ENCODE measurements around the gene S100A1.
"Not testable (repeated sequence)": the region's sequence is repeated elsewhere in the genome, so short reads cannot be mapped to it uniquely, and the experiment has no call there.

Gene S100A1

DNA sequence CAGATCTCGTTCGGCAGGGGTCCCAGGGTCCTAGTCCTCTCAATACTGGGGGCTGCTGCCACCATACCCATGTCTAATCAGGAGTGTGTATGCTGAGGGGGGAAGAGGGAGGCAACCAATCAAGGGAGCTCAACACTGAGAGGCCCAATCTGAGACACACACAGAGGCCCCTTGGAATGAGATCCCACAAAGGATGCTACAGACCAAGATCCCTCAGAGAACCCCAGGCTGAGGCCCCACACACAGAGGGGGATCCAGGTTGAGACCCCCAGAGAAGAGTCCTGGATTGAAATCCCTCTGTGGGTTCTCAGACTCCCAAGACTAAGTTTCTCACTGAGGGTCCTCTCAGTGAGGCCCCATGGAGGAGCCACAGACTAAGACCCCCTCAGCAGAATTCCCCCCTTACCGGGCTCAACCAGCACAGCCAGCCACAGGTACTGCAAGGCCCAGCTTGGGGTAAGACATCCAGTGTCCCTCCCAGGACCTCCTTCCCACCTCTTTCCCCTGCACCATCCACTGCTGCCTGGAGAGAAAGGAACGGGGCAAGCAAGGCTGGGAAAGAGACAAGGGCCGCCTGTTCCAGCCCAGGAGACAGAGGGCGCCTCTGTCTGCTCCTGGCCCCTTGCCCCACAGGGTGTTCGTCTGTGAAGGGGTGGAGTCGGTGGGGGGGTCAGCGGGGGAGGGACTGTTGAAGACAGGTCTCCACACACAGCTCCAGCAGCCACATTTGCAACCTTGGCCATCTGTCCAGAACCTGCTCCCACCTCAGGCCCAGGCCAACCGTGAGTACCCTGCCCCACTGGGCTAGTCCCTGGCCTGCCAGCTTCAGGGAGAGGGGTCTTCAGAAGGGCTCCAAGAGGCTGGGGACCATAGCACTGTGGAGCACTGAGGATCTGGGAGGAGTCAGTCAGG lies at the start of gene S100A1:
Gene S100A1 (plus strand): TSS at position 720 of the 912 bp plus-strand sequence. CDS start 2,088 bp downstream, outside the sequence.
- DNase-seq (ENCODE audit: low read depth) = no peak

GRCh38 chr1:153578490-153578889 lies 49.7 kb upstream of the S100A1 start:
- no peak for DNase-seq (ENCODE audit: low read depth)

DNA sequence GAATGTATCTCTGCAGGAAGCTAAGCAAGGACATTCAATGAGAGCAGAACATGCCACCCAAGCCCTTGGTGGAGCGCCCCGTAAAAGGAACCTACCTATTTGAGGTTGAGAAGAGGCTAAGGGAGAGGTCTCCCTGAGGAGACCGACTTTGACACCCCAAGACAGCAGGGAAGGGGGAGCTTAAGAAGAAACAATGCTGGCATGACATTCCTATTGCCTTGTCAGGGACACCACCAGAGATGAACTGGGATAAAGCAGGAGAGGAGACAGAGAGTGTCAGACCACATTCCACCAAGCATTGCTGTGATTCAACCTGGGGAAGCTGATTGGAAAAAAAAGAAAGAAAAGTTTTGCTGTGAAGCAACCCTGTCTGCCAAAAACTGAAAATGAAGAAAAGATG lies 49.3 kb upstream of the S100A1 start:
- no peak for DNase-seq (ENCODE audit: low read depth)

GRCh38 chr1:153582836-153583235 lies 45.4 kb upstream of the S100A1 start:
- DNase-seq (ENCODE audit: low read depth) = not testable (repeated sequence)

DNA sequence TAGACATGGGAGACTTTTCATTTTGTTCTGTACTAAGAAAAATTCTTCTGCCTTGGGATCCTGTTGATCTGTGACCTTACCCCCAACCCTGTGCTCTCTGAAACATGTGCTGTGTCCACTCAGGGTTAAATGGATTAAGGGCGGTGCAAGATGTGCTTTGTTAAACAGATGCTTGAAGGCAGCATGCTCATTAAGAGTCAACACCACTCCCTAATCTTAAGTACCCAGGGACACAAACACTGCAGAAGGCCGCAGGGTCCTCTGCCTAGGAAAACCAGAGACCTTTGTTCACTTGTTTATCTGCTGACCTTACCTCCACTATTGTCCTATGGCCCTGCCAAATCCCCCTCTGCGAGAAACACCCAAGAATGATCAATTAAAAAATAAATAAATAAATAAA lies 44.7 kb upstream of the S100A1 start:
- DNase-seq (ENCODE audit: low read depth) = not testable (repeated sequence)

DNA sequence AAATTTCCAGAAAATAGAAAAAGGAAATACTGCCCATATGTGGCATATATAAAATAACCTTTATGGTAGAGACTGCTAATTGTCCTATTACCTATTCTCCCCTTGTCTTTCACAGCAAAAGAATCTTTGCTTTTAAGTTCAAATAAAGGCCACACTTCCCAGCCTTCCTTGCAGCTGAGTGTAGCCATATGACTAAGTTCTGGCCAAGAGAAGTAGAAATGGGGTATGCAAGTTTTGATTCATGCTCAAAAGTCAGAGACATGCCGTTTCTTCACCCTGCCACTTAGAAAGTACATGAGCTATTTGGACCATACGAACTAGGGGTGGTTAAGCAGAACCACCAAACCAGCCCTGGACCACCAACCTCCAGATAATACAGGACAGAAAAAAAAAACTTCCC lies 44.3 kb upstream of the S100A1 start:
- DNase-seq (ENCODE audit: low read depth) = no peak

DNA sequence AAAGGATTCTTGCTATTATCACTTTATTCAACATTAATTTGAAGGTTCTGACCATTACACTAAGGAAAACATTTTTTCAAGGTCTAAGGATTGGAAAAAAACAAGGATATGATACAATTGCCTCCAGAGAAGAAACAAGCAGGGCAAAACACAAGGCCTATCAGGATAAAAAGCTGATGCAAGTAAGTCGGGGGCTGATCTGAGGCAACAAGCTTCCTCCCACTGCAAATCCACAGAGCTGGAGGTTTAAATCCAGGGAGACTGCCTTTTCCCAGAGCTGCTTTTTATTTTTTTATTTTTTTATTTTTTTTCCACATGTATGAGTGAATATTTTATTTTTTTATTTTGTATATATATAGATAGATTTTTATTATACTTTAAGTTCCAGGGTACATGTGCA lies 43.2 kb upstream of the S100A1 start:
- DNase-seq (ENCODE audit: low read depth) = no peak

- no peak for DNase-seq (ENCODE audit: low read depth)
These were observed 41.9 kb upstream of the S100A1 start for GRCh38 chr1:153586347-153586746.

DNA sequence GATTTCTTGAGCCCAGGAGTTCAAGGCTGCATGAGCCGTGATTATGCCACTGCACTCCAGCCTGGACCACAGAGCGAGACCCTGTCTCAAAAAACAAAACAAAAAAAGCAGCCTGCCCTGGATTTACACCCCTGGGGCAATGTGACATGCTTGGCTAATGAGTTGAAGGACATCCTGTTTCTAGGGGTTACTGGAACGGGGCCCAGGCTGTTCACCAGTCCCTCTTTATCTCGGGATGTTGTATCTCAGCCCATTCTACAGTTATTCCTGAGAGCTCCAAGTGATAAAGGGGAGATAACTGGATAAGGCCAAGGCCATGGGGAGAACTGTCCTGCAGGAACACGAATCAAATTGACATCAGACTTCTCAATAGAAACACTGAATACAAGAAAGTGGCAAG lies 40.9 kb upstream of the S100A1 start:
- DNase-seq (ENCODE audit: low read depth) = no peak

GRCh38 chr1:153588033-153588432 lies 40.2 kb upstream of the S100A1 start:
- DNase-seq (ENCODE audit: low read depth) = not testable (repeated sequence)

DNA sequence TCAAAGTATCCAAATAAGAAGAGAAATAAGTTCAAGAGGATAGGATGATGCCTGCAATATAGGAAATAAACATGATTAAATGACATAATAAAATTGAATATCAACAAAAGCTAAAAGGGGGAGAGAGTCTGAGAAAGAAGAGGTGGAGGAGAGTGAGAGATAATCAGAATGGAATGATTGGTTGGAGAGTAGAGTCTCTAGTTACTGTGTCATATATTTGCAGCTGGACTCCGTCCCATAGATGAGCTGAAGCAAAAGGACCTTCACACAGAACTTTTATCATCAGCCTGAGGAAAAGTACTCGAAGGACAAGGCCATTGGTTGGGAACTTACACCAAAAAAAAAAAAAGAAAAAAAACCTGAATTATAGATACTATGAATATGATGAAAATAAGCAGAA lies 39.8 kb upstream of the S100A1 start:
- no peak for DNase-seq (ENCODE audit: low read depth)

DNA sequence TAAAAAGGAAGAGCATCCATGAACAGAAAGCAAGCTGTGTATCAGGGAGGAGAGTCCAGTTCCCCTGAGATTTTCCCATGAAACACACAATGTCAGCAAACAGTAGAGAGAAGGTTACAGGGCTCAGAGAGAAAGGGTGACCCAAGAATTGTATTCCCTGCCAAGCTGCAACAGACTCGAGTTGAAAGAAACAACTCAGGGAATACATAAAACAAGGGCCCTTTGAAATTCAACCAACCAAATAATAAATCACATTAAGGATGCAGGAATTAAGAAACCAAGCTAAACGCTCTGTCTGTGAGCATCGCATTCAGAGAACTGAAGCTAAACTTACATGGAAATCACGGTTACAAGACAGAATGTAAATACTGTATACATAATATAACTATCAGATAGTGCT lies 35.5 kb upstream of the S100A1 start:
- DNase-seq (ENCODE audit: low read depth) = no peak

DNA sequence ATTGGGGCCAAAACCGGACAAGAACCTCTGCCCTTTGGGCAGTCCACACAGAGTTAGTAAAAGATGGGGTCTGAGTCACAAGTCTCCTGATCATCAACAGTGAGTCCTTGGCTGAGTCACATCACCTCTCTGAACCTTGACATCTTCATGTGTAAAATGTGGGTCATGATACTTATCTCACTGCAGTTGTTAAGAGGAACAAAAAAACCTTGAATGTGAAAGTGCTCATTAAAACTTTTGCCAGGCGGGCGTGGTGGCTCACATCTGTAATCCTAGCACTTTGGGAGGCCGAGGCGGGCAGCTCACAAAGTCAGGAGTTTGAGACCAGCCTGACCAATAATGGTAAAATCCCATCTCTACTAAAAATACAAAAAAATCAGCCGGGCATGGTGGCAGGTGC lies 31.0 kb upstream of the S100A1 start:
- DNase-seq (ENCODE audit: low read depth) = no peak

DNA sequence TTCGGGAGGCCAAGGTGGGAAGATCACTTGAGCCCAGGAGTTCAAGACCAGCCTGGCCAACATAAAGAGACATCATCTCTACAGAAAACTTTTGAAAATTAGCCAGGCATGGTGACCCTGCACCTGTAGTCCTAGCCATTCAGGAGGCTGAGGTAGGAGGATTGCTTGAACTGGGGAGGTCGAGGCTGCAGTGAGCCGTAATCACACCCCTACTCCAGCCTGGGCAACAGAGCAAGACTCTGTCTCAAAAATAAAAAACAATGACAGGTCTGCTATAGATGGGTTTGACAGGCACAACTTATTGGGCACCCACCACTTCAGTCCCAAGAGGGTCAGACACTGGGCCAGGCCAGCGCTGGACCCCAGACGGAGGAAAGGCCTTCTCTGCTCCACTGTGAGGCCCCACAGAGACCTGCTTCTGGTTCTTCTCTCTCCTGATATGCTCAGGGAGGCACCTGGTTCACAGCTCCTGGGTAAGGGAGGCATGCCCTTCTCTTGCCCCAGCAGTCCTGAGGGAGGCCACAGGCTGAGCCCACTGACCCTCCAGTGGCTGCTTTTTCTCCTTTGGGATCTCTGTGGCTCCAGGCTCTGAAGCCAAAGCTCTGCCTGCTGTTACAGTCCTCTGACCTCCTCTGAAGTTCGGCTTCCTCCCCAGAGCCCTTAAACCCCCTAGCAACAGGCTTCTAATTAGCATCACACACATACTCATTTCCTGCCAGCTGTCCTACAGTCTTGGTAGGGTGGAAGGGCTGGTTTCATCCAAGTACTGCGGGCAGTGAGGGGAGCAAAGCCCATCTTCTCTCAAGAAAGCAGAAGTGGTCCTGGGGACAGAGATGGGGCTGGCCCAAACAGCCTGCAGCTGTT lies 29.7 kb upstream of the S100A1 start:
- DNase-seq (ENCODE audit: low read depth) = no peak

- DNase-seq (ENCODE audit: low read depth) = no peak
These were observed 28.4 kb upstream of the S100A1 start for GRCh38 chr1:153599847-153600246.

DNA sequence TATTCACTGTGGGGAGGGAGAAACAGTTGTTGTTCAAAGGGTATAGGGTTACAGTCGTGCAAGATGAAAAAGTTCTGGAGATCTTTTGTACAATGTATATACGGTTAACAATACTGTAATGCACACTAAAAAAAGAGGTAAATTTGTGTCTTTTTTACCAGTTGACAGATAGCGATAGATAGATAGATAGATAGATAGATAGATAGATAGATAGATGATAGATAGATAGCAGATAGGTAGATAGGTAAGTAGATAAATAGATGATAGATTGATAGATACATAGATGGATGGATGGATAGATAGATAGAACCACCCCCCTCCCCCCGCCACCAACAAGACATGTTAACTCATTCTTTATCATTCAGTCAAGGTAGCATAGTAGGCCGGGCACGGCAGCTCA lies 25.5 kb upstream of the S100A1 start:
- DNase-seq (ENCODE audit: low read depth) = no peak

DNA sequence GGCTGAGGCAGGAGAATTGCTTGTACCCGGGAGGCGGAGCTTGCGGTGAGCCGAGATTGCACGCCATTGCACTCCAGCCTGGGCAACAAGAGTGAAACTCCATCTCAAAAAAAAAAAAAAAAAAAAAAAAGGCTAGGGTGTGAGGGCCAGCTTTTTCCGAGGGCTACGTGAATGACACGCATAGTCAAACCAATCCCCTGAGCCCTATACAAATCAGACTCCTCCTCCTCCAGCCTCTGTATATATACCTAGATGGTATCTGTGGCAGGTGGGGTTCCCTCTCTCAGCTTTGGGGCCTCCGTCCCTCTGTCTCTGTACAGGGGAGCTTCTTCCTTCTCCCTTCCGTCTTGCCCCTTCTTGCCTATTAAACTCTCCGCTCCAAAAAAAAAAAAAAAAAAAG lies 22.0 kb upstream of the S100A1 start:
- no peak for DNase-seq (ENCODE audit: low read depth)

GRCh38 chr1:153607381-153607780 lies 20.9 kb upstream of the S100A1 start:
- DNase-seq (ENCODE audit: low read depth) = no peak

GRCh38 chr1:153608089-153608682 lies 20.0 kb upstream of the S100A1 start:
- DNase-seq (ENCODE audit: low read depth) = no peak

GRCh38 chr1:153608742-153609584 lies 19.3 kb upstream of the S100A1 start:
- no peak for DNase-seq (ENCODE audit: low read depth)

DNA sequence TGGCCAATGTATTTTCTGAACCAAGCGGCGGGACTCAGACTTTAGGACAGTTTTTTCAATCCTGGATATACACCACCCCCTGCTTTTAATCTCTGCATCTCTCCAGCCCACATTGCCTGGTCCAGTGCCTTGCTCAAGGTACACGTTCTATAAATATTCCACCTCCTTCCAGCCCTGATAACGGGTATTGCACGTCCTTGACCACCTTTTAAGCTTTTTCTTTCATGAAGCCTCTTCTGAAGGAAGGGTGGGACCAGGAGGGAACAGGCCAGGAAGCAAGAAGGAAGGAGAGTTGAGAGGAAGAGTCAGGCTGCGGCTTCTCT lies 18.7 kb upstream of the S100A1 start:
- no peak for DNase-seq (ENCODE audit: low read depth)

DNA sequence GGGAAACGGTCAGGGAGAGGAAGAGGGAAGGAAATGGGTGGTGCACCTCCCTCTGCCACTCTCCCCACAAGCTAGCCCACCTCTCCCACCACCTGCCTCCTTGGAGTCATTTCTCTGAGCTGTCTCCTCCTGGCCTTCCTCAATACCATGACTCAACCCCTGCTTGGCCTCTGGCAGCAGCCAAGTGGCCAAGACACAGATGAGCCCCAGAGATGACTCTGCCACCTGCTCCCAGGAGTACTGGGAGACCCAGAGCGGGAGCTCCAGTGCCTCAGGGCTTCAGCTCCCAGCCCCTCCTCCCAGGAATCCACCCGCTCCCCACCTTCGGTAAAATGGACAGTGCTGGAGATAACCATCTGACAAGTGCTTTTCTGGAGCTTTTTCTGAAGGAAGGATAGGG lies 17.9 kb upstream of the S100A1 start:
- no peak for DNase-seq (ENCODE audit: low read depth)

Data from stimulated activated CD8-positive, alpha-beta memory T cell treated with anti-CD3 and anti-CD28 coated beads, Interleukin-12 subunit alpha, Interleukin-12 subunit beta, amount 100 ng/mL, for 1 hour (primary cell).